ENCODE data around the gene ATP8A1.

GRCh38 chr4:42588909-42589308 lies 68.0 kb downstream of the ATP8A1 start:
- no peak for TF ChIP-seq CTCF (IDR thresholded peaks at IDR 0.05; ENCODE audit: low read depth, low read length)
- no peak for TF ChIP-seq EZH2phosphoT487 (IDR thresholded peaks at IDR 0.05; ENCODE audit: low read depth)

Data from OCI-LY3 (cell line).